SK-N-SH (cell line): ENCODE measurements around the gene SZT2.
"Not testable (repeated sequence)": the region's sequence is repeated elsewhere in the genome, so short reads cannot be mapped to it uniquely, and the experiment has no call there.

Experiments
- CTCF ChIP-seq: fragments of 200-600 bp; sonication (generic); IDR thresholded peaks from 2 replicates; pipeline ENCODE4 v1.6.1; 2017; ENCODE audit warnings: antibody characterized with exemption, mild to moderate bottlenecking, moderate library complexity
- FOSL2 ChIP-seq: IDR thresholded peaks from 2 replicates; pipeline ENCODE4 v1.4.0; 2012; ENCODE audit warnings: low read depth, mild to moderate bottlenecking, moderate library complexity, borderline replicate concordance
- POLR2AphosphoS5 ChIP-seq: IDR thresholded peaks from 2 replicates; pipeline ENCODE4 v1.6.1; 2012; ENCODE audit warnings: low read depth, low read length
- TF ChIP-seq, protein P1 (sequence below): IDR thresholded peaks from 2 replicates; pipeline ENCODE4 v1.6.1; 2012; ENCODE audit warnings: mild to moderate bottlenecking, low read depth, low read length, moderate library complexity
- TF ChIP-seq, protein P2 (sequence below): IDR thresholded peaks from 2 replicates; pipeline ENCODE4 v1.4.0; 2012; ENCODE audit warnings: low read depth, borderline replicate concordance

DNA sequence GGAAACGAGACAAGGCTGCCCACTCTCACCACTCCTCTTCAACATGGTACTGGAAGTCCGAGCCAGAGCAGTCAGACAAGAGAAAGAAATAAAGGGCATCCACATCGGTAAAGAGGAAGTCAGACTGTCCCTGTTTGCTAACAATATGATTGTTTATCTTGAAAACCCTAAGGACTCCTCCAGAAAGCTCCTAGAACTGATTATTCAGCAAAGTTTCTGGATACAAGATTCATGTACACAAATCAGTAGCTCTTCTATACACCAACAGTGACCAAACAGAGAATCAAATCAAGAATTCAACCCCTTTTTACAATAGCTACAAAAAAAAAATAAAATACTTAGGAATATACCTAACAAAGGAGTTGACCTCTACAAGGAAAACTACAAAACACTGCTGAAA, 68.7 kb downstream of the SZT2 start:
- TF ChIP-seq, protein P1, sequence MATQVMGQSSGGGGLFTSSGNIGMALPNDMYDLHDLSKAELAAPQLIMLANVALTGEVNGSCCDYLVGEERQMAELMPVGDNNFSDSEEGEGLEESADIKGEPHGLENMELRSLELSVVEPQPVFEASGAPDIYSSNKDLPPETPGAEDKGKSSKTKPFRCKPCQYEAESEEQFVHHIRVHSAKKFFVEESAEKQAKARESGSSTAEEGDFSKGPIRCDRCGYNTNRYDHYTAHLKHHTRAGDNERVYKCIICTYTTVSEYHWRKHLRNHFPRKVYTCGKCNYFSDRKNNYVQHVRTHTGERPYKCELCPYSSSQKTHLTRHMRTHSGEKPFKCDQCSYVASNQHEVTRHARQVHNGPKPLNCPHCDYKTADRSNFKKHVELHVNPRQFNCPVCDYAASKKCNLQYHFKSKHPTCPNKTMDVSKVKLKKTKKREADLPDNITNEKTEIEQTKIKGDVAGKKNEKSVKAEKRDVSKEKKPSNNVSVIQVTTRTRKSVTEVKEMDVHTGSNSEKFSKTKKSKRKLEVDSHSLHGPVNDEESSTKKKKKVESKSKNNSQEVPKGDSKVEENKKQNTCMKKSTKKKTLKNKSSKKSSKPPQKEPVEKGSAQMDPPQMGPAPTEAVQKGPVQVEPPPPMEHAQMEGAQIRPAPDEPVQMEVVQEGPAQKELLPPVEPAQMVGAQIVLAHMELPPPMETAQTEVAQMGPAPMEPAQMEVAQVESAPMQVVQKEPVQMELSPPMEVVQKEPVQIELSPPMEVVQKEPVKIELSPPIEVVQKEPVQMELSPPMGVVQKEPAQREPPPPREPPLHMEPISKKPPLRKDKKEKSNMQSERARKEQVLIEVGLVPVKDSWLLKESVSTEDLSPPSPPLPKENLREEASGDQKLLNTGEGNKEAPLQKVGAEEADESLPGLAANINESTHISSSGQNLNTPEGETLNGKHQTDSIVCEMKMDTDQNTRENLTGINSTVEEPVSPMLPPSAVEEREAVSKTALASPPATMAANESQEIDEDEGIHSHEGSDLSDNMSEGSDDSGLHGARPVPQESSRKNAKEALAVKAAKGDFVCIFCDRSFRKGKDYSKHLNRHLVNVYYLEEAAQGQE: not testable (repeated sequence)
- not testable (repeated sequence) for TF ChIP-seq FOSL2, CTCF, POLR2AphosphoS5
- TF ChIP-seq, protein P2, sequence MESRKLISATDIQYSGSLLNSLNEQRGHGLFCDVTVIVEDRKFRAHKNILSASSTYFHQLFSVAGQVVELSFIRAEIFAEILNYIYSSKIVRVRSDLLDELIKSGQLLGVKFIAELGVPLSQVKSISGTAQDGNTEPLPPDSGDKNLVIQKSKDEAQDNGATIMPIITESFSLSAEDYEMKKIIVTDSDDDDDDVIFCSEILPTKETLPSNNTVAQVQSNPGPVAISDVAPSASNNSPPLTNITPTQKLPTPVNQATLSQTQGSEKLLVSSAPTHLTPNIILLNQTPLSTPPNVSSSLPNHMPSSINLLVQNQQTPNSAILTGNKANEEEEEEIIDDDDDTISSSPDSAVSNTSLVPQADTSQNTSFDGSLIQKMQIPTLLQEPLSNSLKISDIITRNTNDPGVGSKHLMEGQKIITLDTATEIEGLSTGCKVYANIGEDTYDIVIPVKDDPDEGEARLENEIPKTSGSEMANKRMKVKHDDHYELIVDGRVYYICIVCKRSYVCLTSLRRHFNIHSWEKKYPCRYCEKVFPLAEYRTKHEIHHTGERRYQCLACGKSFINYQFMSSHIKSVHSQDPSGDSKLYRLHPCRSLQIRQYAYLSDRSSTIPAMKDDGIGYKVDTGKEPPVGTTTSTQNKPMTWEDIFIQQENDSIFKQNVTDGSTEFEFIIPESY: not testable (repeated sequence)
